ENCODE data around the gene SLC38A10. TPM values are rescaled to one million over a fixed set of nuclear protein-coding genes. Genes with fewer than 3 reads are reported as not detected.

SLC38A10 gene
- total and polyA plus RNA-seq, 2 of the 13 experiments (the other 11 are each of a cell fraction or from before 2014, with no cell fraction given) = 23.4 to 55.8 TPM

- TF ChIP-seq FOXP4 (CRISPR knock-in tag; IDR thresholded peaks at IDR 0.05) (no peak), SALL1 (CRISPR knock-in tag; IDR thresholded peaks at IDR 0.05) (no peak), XBP1 (CRISPR knock-in tag; IDR thresholded peaks at IDR 0.05) (no peak), ZFY (CRISPR knock-in tag; IDR thresholded peaks at IDR 0.05) (no peak), ZNF607 (CRISPR knock-in tag; IDR thresholded peaks at IDR 0.05; ENCODE audit: borderline replicate concordance) (peak; percentile 70; the same call in 1 of the 2 replicates), ZNF879 (CRISPR knock-in tag; IDR thresholded peaks at IDR 0.05) (peak; percentile 63; the same call in 1 of the 2 replicates), POLR2AphosphoS5 (IDR thresholded peaks at IDR 0.05; ENCODE audit: low read depth, low read length) (no peak), NFE2L2 (IDR thresholded peaks at IDR 0.05; ENCODE audit: low read length) (no peak), ZFP37 (CRISPR knock-in tag; IDR thresholded peaks at IDR 0.05; ENCODE audit: borderline replicate concordance) (no peak), ZNF777 (CRISPR knock-in tag; IDR thresholded peaks at IDR 0.05) (no peak), FOXO1 (CRISPR knock-in tag; IDR thresholded peaks at IDR 0.05) (no peak), ZNF616 (CRISPR knock-in tag; IDR thresholded peaks at IDR 0.05; ENCODE audit: low read depth) (no peak), RXRA (CRISPR knock-in tag; IDR thresholded peaks at IDR 0.05) (peak; percentile 49; the same call in 1 of the 2 replicates), ZNF646 (CRISPR knock-in tag; IDR thresholded peaks at IDR 0.05) (0 out of 2 replicates have a peak, but pooled peaks have one; percentile 38), CAMTA2 (CRISPR knock-in tag; IDR thresholded peaks at IDR 0.05; ENCODE audit: borderline replicate concordance) (peak; percentile 58; the same call in 1 of the 2 replicates)
- TF ChIP-seq, protein P1, sequence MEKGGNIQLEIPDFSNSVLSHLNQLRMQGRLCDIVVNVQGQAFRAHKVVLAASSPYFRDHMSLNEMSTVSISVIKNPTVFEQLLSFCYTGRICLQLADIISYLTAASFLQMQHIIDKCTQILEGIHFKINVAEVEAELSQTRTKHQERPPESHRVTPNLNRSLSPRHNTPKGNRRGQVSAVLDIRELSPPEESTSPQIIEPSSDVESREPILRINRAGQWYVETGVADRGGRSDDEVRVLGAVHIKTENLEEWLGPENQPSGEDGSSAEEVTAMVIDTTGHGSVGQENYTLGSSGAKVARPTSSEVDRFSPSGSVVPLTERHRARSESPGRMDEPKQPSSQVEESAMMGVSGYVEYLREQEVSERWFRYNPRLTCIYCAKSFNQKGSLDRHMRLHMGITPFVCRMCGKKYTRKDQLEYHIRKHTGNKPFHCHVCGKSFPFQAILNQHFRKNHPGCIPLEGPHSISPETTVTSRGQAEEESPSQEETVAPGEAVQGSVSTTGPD (CRISPR knock-in tag; IDR thresholded peaks at IDR 0.05) = no peak
- TF ChIP-seq, protein P2, sequence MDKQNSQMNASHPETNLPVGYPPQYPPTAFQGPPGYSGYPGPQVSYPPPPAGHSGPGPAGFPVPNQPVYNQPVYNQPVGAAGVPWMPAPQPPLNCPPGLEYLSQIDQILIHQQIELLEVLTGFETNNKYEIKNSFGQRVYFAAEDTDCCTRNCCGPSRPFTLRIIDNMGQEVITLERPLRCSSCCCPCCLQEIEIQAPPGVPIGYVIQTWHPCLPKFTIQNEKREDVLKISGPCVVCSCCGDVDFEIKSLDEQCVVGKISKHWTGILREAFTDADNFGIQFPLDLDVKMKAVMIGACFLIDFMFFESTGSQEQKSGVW (CRISPR knock-in tag; IDR thresholded peaks at IDR 0.05; ENCODE audit: borderline replicate concordance) = no peak
Observed at GRCh38 chr17:81239714-81240555, 55.2 kb downstream of the SLC38A10 start (continued).

Measured in HepG2 (cell line).